ENCODE measurements around the gene BYSL.

- TF ChIP-seq POLR2A (IDR thresholded peaks at IDR 0.05) (no peak), CTCF (IDR thresholded peaks at IDR 0.05) (no peak), POLR2AphosphoS5 (IDR thresholded peaks at IDR 0.05) (no peak), EP300 (IDR thresholded peaks at IDR 0.05) (no peak)
Observed at GRCh38 chr6:41934278-41935192, 13.2 kb downstream of the BYSL start.
